Muscle layer of colon (tissue), 2 donors: ENCODE data around the gene CRTC3.
"Not testable (repeated sequence)": the region's sequence is repeated elsewhere in the genome, so short reads cannot be mapped to it uniquely, and the experiment has no call there.

Experiments used
- H3K27ac ChIP-seq: one replicate; pipeline ENCODE4 v1.7.0; 2013; ENCODE audit warnings: low read depth, mild to moderate bottlenecking, low read length, moderate library complexity
- H3K27me3 ChIP-seq, 2 donors: one replicate each; pipeline ENCODE4 v1.7.0; 2013; ENCODE audit warnings: low read length in 2 of 2, mild to moderate bottlenecking in 2 of 2; ENCODE audit not compliant: insufficient read depth in 2 of 2, control insufficient read depth in 1 of 2
- H3K36me3 ChIP-seq: one replicate; pipeline ENCODE4 v1.7.0; 2013; ENCODE audit warnings: mild to moderate bottlenecking, low read length; ENCODE audit not compliant: insufficient read depth
- H3K4me1 ChIP-seq: one replicate; pipeline ENCODE4 v1.7.0; 2013; ENCODE audit warnings: mild to moderate bottlenecking, low read length; ENCODE audit not compliant: insufficient read depth
- H3K4me3 ChIP-seq, 2 donors: one replicate each; pipeline ENCODE4 v1.7.0; 2013; ENCODE audit warnings: low read length in 2 of 2, low read depth in 1 of 2, mild to moderate bottlenecking in 1 of 2, moderate library complexity in 1 of 2
- H3K9ac ChIP-seq: one replicate; pipeline ENCODE4 v1.7.0; 2013; ENCODE audit warnings: low read length
- H3K9me3 ChIP-seq: one replicate; pipeline ENCODE4 v1.7.0; 2013; ENCODE audit warnings: mild to moderate bottlenecking, low read length
- donor health status: abdominal sarcoma.
- donor health status: Adenocarcinoma of cecum.

CRTC3 gene

DNA sequence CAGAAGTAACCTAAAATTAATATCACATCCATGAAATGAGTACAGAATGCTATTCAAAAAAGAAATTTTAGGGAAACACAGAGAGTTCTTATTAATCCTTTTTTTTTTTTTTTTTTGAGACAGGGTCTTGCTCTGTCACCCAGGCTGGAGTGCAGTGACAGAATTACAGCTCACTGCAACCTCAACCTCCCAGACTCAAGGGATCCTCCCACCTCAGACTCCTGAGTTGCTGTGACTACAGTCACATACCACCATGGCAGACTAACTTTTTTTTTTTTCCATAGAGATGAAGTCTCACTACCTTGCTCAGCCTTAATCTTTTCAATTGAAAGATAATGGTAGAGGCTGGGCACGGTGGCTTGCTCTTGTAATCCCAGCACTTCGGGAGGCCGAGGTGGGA is 6.3 kb upstream of the CRTC3 start:
- H3K4me1 ChIP-seq = no peaks in the 10 kb centered on the region
- H3K9me3 ChIP-seq = no peaks in the 10 kb centered on the region
- H3K27ac ChIP-seq = no peak overlapping the region
- H3K36me3 ChIP-seq = no peaks in the 10 kb centered on the region
- H3K27me3 ChIP-seq = no peaks in the 10 kb centered on the region
- no peak overlapping the region for H3K9ac ChIP-seq
- H3K4me3 ChIP-seq = no peak overlapping the region

DNA sequence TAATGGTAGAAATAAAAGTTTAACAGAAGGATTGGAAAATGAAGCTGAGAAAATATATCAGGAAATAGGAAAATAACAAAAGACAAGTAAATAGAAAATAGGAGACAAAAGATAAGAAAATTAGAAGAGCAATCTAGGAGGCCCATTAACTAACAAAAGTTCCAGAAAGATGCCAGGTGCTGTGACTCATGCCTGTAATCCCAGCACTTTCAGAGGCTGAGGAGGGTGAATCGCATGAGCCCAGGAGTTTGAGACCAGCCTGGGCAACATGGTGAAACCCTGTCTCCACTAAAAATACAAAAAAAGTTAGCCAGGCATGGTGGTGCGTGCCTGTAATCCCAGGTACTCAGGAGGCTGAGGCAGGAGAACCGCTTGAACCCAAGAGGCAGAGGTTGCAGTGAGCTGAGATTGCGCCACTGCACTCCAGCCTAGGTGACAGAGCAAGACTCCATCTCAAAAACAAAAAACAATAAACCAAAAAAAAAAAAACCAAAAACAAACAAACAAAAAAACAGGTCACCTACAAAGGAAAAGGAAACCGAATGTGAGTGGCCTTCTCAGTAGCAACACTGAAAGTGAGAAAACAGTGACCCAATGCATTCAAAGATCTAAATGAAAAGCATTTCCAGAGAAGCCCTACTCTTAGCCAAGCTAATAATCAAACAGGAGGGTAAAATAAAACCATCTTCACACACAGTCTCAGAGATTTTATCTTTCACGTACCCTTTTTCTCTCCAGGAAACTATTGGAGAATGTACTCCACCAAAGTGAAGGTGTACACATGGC is 5.5 kb upstream of the CRTC3 start:
- not testable (repeated sequence) for H3K27ac ChIP-seq, H3K27me3 ChIP-seq, H3K36me3 ChIP-seq, H3K4me3 ChIP-seq, H3K4me1 ChIP-seq, H3K9ac ChIP-seq, H3K9me3 ChIP-seq

DNA sequence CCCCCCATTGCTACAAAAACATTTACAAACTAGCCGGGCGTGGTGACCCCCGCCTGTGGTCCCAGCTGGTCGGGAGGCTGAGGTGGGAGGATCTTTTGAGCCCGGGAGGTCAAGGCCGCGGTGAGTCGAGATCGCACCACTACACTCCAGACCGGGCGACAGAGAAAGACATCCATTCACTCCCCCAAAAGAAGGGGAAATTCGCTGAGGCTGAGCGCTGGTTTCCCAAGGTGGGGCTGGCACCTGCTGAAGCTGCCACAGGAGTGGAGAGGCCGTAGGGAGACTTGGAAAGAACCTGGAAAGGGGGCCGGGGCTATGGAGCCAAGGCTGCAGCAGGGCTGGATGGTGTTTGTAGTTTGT is 732 bp upstream of the CRTC3 start:
- peaks cover 26% of the 10 kb centered on the region for H3K4me1 ChIP-seq
- H3K4me3 ChIP-seq = peak overlapping the region; percentile 48 to 74
- peak overlapping the region; percentile 15 for H3K9ac ChIP-seq
- peak overlapping the region; percentile 81 for H3K27ac ChIP-seq
- no peaks in the 10 kb centered on the region for H3K27me3 ChIP-seq
- no peaks in the 10 kb centered on the region for H3K36me3 ChIP-seq
- H3K9me3 ChIP-seq = no peaks in the 10 kb centered on the region

- Histone ChIP-seq H3K36me3 (no peaks in the 10 kb centered on the region), H3K9ac (peak overlapping the region; percentile 80), H3K9me3 (no peaks in the 10 kb centered on the region), H3K27me3 (no peaks in the 10 kb centered on the region), H3K4me1 (peaks cover 26% of the 10 kb centered on the region), H3K27ac (peak overlapping the region; percentile 52), H3K4me3 (peak overlapping the region; percentile 43 to 91)
Observed at GRCh38 chr15:90530250-90531051, 728 bp downstream of the CRTC3 start.

DNA sequence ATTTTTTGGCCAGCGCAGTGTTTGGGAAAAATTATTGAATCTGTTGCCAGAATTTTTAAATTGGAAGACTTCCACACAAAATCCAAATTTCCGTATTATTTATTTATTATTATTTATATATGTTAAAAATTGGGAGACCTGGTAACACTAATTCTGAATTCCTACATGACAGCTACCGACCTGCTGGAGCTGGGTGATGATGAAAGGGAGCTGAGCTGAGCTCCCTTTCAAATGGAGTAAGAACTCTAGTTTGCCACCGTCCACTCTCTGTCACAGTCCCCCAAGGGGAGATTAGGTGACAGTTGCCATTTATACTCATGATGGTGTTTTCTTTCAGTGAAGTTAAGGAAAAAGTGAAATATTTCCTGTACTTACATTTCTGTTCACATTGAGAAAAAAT is 1.4 kb downstream of the CRTC3 start:
- Histone ChIP-seq H3K9ac (no peak overlapping the region), H3K36me3 (no peaks in the 10 kb centered on the region), H3K27me3 (no peaks in the 10 kb centered on the region), H3K27ac (no peak overlapping the region), H3K4me1 (peaks cover 32% of the 10 kb centered on the region), H3K9me3 (no peaks in the 10 kb centered on the region), H3K4me3 (peak overlapping the region; percentile 43 to 91)

- peaks cover 52% of the 10 kb centered on the region for H3K4me1 ChIP-seq
- H3K27ac ChIP-seq = no peak overlapping the region
- H3K4me3 ChIP-seq = no peak overlapping the region
- H3K27me3 ChIP-seq = no peaks in the 10 kb centered on the region
- no peaks in the 10 kb centered on the region for H3K9me3 ChIP-seq
- no peak overlapping the region for H3K9ac ChIP-seq
- no peaks in the 10 kb centered on the region for H3K36me3 ChIP-seq
Observed at GRCh38 chr15:90535254-90535653, 5.5 kb downstream of the CRTC3 start.

DNA sequence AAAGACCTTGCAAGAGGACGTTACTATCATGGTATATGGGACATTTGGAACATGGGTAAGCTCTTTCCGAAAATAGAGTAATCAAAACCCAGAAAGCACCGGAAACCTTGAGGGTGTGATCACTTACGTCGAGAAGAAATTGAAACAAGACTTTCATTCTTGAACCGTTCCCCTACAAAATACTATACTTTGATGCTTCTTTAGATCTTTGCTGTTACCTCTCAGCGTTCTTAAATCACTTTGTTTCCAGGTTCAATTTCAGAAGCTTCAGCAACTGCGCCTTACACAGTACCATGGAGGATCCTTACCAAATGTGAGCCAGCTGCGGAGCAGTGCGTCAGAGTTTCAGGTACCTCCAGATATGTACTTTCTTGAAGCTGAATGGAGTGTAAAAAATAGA is 10.1 kb downstream of the CRTC3 start:
- no peaks in the 10 kb centered on the region for H3K27me3 ChIP-seq
- peak overlapping the region; percentile 37 for H3K27ac ChIP-seq
- H3K4me1 ChIP-seq = peaks cover 31% of the 10 kb centered on the region
- H3K9me3 ChIP-seq = no peaks in the 10 kb centered on the region
- peaks cover 7% of the 10 kb centered on the region for H3K36me3 ChIP-seq
- H3K4me3 ChIP-seq = no peak overlapping the region
- H3K9ac ChIP-seq = no peak overlapping the region

DNA sequence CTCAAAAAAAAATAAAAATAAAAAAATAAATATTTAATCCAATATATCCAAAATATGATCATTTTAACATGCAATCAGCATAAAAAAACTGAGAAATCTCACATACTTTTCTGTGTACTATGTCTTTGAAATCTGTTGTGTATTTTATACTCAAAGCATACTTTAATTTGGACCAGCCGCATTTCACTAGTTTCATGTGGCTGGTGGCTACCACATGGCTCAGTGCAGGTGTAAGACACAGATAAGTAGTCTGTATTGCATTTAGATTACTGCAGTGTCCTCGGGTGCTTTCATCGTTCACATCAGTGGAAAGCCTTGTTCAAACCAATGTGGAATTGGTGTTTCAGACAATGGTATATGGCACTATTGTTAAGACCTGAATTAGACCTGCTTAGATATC is 11.0 kb downstream of the CRTC3 start:
- H3K9ac ChIP-seq = no peak overlapping the region

DNA sequence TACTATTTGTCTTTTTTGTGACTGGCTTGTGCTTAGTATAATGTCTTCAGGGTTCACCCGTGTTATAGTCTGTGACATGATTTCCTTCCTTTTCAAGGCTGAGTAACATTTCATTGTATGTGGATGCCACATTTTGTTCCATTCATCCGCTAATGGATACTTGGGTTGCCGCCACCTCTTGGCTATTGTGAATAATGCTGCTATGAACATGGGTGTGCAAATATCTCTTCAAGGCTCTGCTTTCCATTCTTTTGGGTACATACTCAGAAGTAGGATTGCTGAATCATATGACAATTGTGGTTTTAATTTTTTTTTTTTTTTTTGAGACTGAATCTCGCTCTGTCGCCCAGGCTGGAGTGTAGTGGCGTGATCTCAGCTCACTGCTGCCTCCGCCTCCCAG is 15.4 kb downstream of the CRTC3 start:
- H3K9ac ChIP-seq = no peak overlapping the region
- H3K27me3 ChIP-seq = no peaks in the 10 kb centered on the region
- no peaks in the 10 kb centered on the region for H3K9me3 ChIP-seq
- no peak overlapping the region for H3K27ac ChIP-seq
- no peak overlapping the region for H3K4me3 ChIP-seq
- H3K4me1 ChIP-seq = no peaks in the 10 kb centered on the region
- peaks cover 7% of the 10 kb centered on the region for H3K36me3 ChIP-seq

More for the DNA sequence above, 11.0 kb downstream of the CRTC3 start:
- H3K27ac ChIP-seq = no peak overlapping the region
- no peaks in the 10 kb centered on the region for H3K9me3 ChIP-seq
- no peaks in the 10 kb centered on the region for H3K27me3 ChIP-seq
- H3K36me3 ChIP-seq = peaks cover 7% of the 10 kb centered on the region
- H3K4me1 ChIP-seq = peaks cover 28% of the 10 kb centered on the region
- no peak overlapping the region for H3K4me3 ChIP-seq

DNA sequence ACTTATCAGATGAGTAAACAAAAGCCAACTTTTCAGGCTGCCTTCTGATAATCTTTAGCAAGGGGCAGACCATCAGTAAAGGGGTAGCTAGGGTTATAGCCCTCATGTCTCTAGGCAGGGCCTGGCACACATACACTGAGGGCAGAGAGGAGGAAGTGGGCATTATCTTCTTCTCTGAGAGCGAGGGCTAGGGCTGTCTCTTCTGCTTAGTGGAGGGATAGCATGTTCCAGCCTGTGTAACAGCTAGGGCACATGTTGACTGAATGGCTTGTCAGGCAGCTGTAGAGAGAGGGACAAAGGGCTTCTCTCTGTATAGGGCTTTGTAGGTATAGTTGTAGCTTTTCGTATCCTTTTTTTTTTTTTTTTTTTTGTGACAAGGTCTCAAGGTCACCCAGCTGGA is 17.8 kb downstream of the CRTC3 start:
- H3K4me3 ChIP-seq = no peak overlapping the region
- H3K9ac ChIP-seq = no peak overlapping the region
- no peak overlapping the region for H3K27ac ChIP-seq
- peaks cover 6% of the 10 kb centered on the region for H3K4me1 ChIP-seq
- H3K36me3 ChIP-seq = peaks cover 4% of the 10 kb centered on the region
- H3K27me3 ChIP-seq = no peaks in the 10 kb centered on the region
- no peaks in the 10 kb centered on the region for H3K9me3 ChIP-seq

DNA sequence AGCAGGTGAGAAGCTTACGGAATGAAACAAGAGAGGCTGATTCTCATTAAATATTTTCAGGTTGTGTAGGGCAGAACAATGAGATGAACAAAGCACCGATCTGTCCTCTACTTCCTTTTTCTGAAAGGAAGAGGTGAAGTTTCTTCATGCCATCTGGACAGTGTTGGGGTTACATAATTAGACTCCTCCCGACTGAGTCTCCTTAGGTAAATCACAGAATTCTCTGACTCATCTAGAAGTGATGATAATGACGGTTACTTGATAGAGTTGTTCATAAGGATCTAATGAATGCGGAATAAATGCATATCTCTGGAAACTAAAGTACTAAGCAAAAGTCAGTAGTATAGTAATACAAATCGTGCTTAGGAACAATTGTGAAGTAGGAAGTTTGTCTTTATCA is 21.2 kb downstream of the CRTC3 start:
- Histone ChIP-seq H3K9me3 (no peaks in the 10 kb centered on the region), H3K4me1 (peaks cover 19% of the 10 kb centered on the region), H3K36me3 (peaks cover 4% of the 10 kb centered on the region), H3K4me3 (no peak overlapping the region), H3K27ac (no peak overlapping the region), H3K9ac (no peak overlapping the region), H3K27me3 (no peaks in the 10 kb centered on the region)
